Loucy (cell line): ENCODE measurements around the gene BICD1.

Experiments used
- H2AFZ ChIP-seq: fragments of 200-600 bp; sonication (generic); 2 replicates; pipeline ENCODE4 v1.6.0; 2016; ENCODE audit warnings: antibody characterized with exemption, mild to moderate bottlenecking, low read length, moderate library complexity
- H3F3A ChIP-seq: fragments of 200-600 bp; 2 replicates; pipeline ENCODE4 v1.6.0; 2016; ENCODE audit warnings: antibody characterized with exemption, low read depth, mild to moderate bottlenecking
- H3K27me3 ChIP-seq: fragments of 200-600 bp; sonication (generic); 2 replicates; pipeline ENCODE4 v1.6.1; 2014; ENCODE audit warnings: low read length, mild to moderate bottlenecking; ENCODE audit not compliant: insufficient read depth, poor library complexity, severe bottlenecking
- H3K36me3 ChIP-seq: fragments of 200-600 bp; sonication (generic); 2 replicates; pipeline ENCODE4 v1.6.1; 2016; ENCODE audit warnings: low read length; ENCODE audit not compliant: insufficient read depth
- H3K4me1 ChIP-seq: fragments of 200-600 bp; sonication (generic); 2 replicates; pipeline ENCODE4 v1.5.1; 2014; ENCODE audit warnings: low read length, mild to moderate bottlenecking; ENCODE audit not compliant: insufficient read depth, poor library complexity, severe bottlenecking
- H3K4me2 ChIP-seq: fragments of 200-600 bp; sonication (generic); 2 replicates; pipeline ENCODE4 v1.6.0; 2014; ENCODE audit warnings: antibody characterized with exemption, low read length, low read depth, mild to moderate bottlenecking; ENCODE audit not compliant: poor library complexity, severe bottlenecking
- H3K4me3 ChIP-seq: fragments of 200-600 bp; sonication (generic); 2 replicates; pipeline ENCODE4 v1.5.1; 2014; ENCODE audit warnings: low read length, mild to moderate bottlenecking, mixed read lengths; ENCODE audit not compliant: poor library complexity, severe bottlenecking
- H3K79me2 ChIP-seq: fragments of 200-600 bp; sonication (generic); 2 replicates; pipeline ENCODE4 v1.6.1; 2014; ENCODE audit warnings: low read length; ENCODE audit not compliant: insufficient read depth
- H3K9ac ChIP-seq: fragments of 200-600 bp; sonication (generic); 2 replicates; pipeline ENCODE4 v1.6.0; 2014; ENCODE audit warnings: mild to moderate bottlenecking, low read depth, low read length, moderate library complexity; ENCODE audit not compliant: poor library complexity, severe bottlenecking
- H3K9me2 ChIP-seq: fragments of 200-600 bp; sonication (generic); replicated peaks from 2 replicates; pipeline ENCODE4 v1.6.1; 2016; ENCODE audit warnings: low read depth, low read length, mixed read lengths
- H3K9me3 ChIP-seq: fragments of 200-600 bp; sonication (generic); 2 replicates; pipeline ENCODE4 v1.6.1; 2014; ENCODE audit warnings: mild to moderate bottlenecking, antibody characterized with exemption, low read length, low read depth; ENCODE audit not compliant: insufficient read depth
- H4K20me1 ChIP-seq: fragments of 200-600 bp; sonication (generic); 2 replicates; pipeline ENCODE4 v1.6.0; 2014; ENCODE audit warnings: antibody characterized with exemption, low read length, mild to moderate bottlenecking; ENCODE audit not compliant: insufficient read depth, poor library complexity, severe bottlenecking
- CTCF ChIP-seq: fragments of 200-600 bp; sonication (generic); conservative IDR thresholded peaks from 2 replicates; pipeline ENCODE4 v1.5.1; 2014; ENCODE audit warnings: mild to moderate bottlenecking, antibody characterized with exemption, low read length
- EZH2phosphoT487 ChIP-seq: fragments of 200-600 bp; IDR thresholded peaks from 2 replicates; pipeline ENCODE4 v1.6.1; 2018; ENCODE audit warnings: antibody characterized with exemption, mild to moderate bottlenecking, moderate library complexity, borderline replicate concordance

The BICD1 gene

DNA sequence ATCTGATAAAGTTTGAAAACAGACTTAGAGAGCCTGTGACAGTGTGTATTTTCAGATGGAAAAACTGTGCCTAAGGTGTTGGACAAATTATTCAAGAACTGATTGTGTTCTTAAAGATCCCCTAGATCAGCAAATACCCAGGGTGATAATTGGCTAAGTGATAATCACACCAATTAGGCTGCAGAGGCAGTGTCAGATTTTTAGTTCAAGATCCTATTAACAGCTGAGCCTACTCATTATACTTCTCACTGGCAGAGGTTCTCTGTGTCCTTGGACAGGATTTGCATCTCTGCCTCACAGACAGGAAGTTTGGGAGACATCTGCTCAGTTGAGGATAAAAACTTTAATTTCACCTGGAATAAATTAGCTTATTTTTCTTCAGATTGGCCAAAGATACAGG lies 288.4 kb downstream of the BICD1 start:
- Histone ChIP-seq H3K4me3 (no peak overlapping the region), H3K9ac (no peak overlapping the region), H2AFZ (0 out of 2 replicates have a peak overlapping the region, but pooled peaks have one; percentile 49), H3K4me1 (no peaks in the 10 kb centered on the region), H3K27me3 (no peaks in the 10 kb centered on the region), H3K36me3 (no peaks in the 10 kb centered on the region), H4K20me1 (no peaks in the 10 kb centered on the region), H3F3A (no peaks in the 10 kb centered on the region), H3K9me2 (no peaks in the 10 kb centered on the region), H3K9me3 (no peaks in the 10 kb centered on the region), H3K4me2 (no peak overlapping the region), H3K79me2 (no peaks in the 10 kb centered on the region)
- no peak for TF ChIP-seq EZH2phosphoT487
- TF ChIP-seq CTCF, result no peak

GRCh38 chr12:32397696-32398095 lies 291.0 kb downstream of the BICD1 start:
- Histone ChIP-seq H4K20me1 (no peaks in the 10 kb centered on the region), H3K27me3 (no peaks in the 10 kb centered on the region), H3K4me1 (no peaks in the 10 kb centered on the region), H3F3A (no peaks in the 10 kb centered on the region), H3K4me3 (no peak overlapping the region), H3K9ac (no peak overlapping the region), H3K79me2 (no peaks in the 10 kb centered on the region), H3K4me2 (no peak overlapping the region), H3K9me2 (no peaks in the 10 kb centered on the region), H2AFZ (no peak overlapping the region), H3K9me3 (no peaks in the 10 kb centered on the region), H3K36me3 (no peaks in the 10 kb centered on the region)
- no peak for TF ChIP-seq CTCF

GRCh38 chr12:32398181-32398580 lies 291.5 kb downstream of the BICD1 start:
- H3K9me3 ChIP-seq, result no peaks in the 10 kb centered on the region
- no peaks in the 10 kb centered on the region for H4K20me1 ChIP-seq
- H3K27me3 ChIP-seq, result no peaks in the 10 kb centered on the region
- H3K4me1 ChIP-seq, result no peaks in the 10 kb centered on the region
- H3K79me2 ChIP-seq, result no peaks in the 10 kb centered on the region
- no peak overlapping the region for H2AFZ ChIP-seq
- no peak overlapping the region for H3K4me3 ChIP-seq
- H3K4me2 ChIP-seq, result no peak overlapping the region
- no peaks in the 10 kb centered on the region for H3F3A ChIP-seq
- no peaks in the 10 kb centered on the region for H3K9me2 ChIP-seq
- no peaks in the 10 kb centered on the region for H3K36me3 ChIP-seq
- TF ChIP-seq EZH2phosphoT487 (no peak), CTCF (no peak)
- no peak overlapping the region for H3K9ac ChIP-seq
